CD4-positive, alpha-beta T cell treated with Interleukin-15 for 1 hour (primary cell): ENCODE results near the gene RPA3.

ENCODE experiments used
- DNase-seq: peaks from one replicate; pipeline ENCODE4 v3.0.0-alpha.2; 2020

The RPA3 gene

DNA sequence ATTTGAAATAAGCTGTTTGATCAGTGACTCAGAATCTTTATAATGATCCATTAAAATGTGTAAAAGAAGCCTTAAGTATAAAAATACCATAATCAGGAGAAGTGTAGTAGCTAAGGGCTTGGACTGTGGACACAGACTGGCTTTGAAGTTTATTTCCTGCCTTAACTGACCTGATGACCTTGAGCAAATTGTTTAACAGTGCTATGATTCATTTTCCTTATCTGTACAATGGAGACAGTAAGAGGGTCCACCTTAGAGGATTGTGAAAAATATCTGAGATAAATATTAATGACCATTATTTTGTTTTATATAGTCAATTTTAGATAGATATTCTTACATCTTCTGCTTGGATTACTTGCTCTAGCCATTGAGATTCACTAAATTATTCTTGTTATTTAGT is 13.3 kb upstream of the RPA3 start:
- DNase-seq = no peak

- DNase-seq = no peak
Measured at GRCh38 chr7:7720750-7721621, 2.6 kb upstream of the RPA3 start.

- no peak for DNase-seq
Measured at GRCh38 chr7:7720193-7720592, 1.8 kb upstream of the RPA3 start.

- DNase-seq = no peak
Measured at GRCh38 chr7:7719236-7719635, 829 bp upstream of the RPA3 start.

GRCh38 chr7:7713730-7714129 is 4.7 kb downstream of the RPA3 start:
- DNase-seq = no peak

GRCh38 chr7:7710469-7710868 is 7.9 kb downstream of the RPA3 start:
- no peak for DNase-seq

- no peak for DNase-seq
Measured at GRCh38 chr7:7709291-7709690, 9.1 kb downstream of the RPA3 start.

DNA sequence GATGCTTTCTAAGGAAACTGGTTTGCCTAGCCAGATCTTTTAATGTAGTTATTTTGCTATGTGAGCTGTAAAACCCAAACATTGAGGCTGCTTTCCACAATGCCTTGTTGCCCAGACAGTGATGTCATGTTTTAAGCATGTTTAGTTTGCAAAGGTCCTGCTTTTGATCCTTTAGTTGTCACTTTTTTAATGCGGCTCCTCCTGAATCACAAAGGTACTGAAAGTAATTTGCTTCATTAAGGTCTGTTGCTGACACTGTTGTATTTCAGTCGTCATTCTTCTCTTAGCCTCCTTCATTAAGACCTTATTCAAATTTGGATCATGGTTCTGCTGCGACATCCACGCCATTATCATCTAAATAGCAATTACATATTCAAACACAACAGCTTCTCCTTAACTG is 10.6 kb downstream of the RPA3 start:
- DNase-seq = no peak

- no peak for DNase-seq
Measured at GRCh38 chr7:7707246-7707645, 11.2 kb downstream of the RPA3 start.

- DNase-seq = no peak
Measured at GRCh38 chr7:7706556-7707172, 11.7 kb downstream of the RPA3 start.

DNA sequence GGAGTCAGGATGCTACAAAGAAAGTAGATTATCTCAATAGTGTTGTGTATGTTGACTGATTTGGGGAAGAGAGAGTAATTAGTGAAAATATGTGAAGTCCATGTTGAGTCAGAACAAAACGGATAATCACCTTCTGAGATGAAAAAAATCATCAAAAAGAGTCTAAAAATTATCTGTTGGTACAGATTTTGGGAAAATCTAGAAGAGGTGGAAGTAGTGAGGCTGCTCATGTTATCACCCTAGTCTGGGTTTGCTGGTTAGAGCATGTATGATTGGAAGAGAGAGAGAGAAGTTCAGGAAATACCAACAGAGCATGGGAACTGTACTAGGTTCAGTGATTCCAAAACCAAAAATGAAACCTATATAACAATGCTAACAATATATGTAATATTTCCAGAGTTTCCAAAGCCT is 12.3 kb downstream of the RPA3 start:
- DNase-seq = no peak

GRCh38 chr7:7705318-7705717 is 13.1 kb downstream of the RPA3 start:
- DNase-seq = no peak

DNA sequence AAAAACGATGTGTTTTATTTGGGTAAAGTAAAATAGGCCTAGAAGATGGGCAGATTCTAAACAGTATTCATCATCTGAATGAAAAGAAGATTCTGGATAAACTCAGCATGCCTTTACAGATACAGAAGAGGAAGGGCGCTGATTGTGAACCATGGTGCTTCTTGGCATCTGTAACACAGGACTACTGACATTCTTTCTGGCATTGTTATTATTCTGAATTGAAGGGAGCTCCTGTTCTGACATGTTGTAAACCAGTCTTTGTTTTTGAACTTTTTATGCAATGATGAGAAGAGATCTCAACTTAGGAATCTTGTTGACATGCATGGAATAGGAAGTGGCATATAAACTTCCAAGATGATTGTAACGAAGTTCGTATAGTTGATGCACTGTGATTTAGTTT is 13.5 kb downstream of the RPA3 start:
- no peak for DNase-seq

DNA sequence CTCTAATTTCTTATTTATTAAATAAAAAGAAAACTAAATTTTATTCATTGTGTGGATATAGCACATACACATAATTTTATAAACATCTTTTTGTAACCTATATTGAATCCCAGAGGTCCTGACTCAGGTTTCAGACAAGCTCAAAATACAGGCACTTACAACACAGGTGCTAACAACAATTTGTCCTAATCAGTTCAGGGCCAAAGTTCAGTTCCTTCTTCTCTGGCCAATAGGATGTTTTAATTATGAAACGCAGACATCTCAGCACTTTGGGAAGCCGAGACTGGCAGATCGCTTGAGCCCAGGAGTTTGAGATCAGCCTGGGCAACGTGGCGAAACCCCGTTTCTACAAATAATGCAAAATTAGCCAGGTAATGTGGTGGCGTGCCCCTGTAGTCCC is 15.0 kb downstream of the RPA3 start:
- DNase-seq = no peak

DNA sequence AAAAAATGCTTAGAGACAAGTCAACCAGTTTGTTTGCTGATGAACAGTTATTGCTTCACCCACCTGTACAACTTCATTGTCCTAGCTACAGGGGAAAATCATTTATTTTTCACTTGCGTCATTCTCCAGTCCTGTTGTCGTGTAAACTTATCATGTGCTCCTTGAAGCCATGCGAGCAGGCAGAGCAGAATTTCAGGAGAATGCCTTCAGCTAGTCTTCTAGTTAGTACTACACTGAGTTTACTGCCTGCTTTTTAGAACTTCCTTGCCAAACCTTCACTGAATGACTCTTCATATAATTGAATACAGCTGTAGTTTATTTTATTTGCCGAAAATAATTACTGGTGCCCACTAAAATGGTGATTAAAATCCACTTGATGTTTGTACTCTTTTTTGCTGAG is 15.6 kb downstream of the RPA3 start:
- no peak for DNase-seq

DNA sequence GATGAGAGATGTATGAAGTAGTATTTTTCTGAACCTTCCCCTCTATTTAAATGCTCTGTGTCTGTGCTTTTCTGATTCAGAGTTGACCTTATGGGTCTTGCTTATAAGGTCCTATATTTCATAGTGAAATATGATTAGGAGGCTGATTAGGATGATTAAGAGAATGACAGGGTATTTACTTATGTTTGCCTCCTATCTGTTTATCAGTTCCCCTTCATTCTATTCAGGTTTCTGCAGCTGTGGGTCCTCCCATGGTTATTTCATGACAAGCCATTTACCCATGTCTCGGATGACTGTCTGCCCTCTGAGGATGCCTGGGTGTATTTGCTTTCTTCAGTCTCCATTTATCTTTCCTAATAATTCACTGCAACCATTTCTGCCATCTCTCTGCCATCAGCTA is 16.9 kb downstream of the RPA3 start:
- DNase-seq = no peak

- DNase-seq = no peak
Measured at GRCh38 chr7:7699970-7700369, 18.4 kb downstream of the RPA3 start.

DNA sequence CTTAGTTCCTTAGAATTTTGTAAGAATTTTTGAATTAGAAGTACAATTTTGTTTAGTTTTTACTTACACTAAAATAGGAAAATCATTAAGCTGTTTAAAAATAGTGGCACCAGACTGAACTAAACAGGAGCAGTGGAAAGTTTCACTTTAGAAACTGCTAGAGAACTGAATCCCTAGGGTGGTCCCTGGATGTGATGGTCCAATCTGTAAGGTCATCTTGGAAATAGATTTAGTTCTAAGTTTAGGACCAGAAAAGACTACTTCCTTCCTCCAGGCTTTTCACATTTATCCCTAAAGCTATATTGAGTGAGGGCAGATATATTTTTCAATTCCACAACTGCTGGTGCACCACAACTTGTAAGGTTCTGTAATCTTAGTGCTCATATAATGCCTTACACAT is 19.0 kb downstream of the RPA3 start:
- DNase-seq = no peak

- no peak for DNase-seq
Measured at GRCh38 chr7:7698930-7699329, 19.5 kb downstream of the RPA3 start.

GRCh38 chr7:7696458-7697119 is 21.8 kb downstream of the RPA3 start:
- DNase-seq = no peak

DNA sequence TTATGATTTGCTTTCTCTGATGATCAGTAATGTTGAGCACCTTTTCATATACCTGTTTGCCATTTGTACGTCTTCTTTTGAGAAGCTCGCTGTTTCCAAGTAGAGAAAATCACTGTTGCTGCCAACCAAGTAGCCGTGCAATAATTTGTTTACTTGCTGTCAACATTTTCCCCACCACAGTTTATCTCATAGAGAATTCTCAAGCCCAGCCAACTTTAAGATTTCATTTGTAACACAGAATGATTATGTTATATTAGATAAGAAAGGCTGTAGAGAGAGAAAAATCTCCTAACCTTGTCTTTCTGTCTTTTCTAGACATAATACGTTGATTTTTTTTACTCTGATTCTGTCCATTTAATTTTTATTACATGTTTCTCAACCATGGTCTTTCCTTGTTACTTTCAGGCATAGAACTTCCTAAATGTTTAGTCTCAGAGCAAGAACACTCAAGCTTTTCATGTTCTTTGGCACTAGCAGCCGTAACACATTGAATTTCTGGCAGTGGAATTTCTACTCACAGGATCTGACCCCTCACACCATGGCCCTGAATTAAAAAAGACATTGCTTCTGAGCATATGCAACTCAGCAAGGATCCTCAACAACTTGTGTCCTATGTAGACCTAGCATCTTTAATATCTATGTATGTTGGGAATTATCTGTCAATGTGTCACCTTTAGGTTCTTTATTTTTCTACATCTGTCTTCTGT is 23.1 kb downstream of the RPA3 start:
- no peak for DNase-seq

GRCh38 chr7:7694542-7694941 is 23.9 kb downstream of the RPA3 start:
- DNase-seq = no peak

DNA sequence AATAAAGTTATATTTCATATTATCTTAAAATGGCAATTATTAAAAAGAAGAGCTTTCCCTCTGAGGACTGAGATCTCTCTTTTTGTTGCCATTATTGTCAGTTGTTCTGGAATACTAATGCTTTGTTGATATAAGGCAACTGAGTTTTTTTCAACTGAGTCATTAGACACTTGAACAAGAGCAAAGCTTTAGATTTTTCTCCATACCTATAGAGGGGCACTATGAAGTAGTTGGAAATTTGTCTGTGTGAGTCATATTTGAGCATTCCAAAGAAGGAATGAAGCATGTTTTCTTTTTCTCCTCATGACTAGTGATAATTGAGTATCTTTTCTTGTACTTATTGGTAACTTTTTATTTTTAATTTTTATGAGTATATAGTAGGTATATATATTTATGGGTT is 24.5 kb downstream of the RPA3 start:
- no peak for DNase-seq

DNA sequence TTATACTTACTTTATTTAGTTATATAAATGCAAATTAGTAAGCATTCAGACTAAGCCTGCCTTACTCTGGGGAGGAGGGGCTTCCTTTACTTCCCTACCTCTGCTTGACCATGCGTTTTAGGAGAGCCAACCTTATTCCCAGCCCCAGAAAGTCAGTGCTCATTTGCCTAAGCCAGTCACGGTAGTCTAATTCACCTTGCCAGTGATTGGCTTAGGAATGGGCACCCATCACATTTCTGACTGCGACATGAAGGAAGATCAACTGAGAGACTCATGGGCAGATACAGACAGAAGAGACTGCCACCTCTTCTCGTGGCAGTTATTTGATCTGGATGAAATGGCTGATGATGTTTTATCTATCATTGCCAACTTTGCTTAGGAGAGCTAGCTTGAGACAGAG is 29.5 kb downstream of the RPA3 start:
- DNase-seq = no peak
